GM21723 (cell line): ENCODE results near the gene CIPC.

Experiments
- ATAC-seq: cut with Tn5 transposase; IDR thresholded peaks from one replicate; pipeline ENCODE4 v1.9.1; 2021; ENCODE audit warnings: mild to moderate bottlenecking, moderate library complexity; ENCODE audit not compliant: unreplicated experiment

CIPC gene

GRCh38 chr14:77068517-77069200 lies 29.4 kb upstream of the CIPC start:
- no peak for ATAC-seq

- ATAC-seq, result no peak
Measured at GRCh38 chr14:77069551-77069950, 28.5 kb upstream of the CIPC start.

GRCh38 chr14:77071938-77072388 lies 26.1 kb upstream of the CIPC start:
- no peak for ATAC-seq

- ATAC-seq, result no peak
Measured at GRCh38 chr14:77074969-77075368, 23.1 kb upstream of the CIPC start.

GRCh38 chr14:77076113-77076631 lies 21.9 kb upstream of the CIPC start:
- ATAC-seq, result no peak

- ATAC-seq, result no peak
Measured at GRCh38 chr14:77077040-77077439, 21.0 kb upstream of the CIPC start.

GRCh38 chr14:77082356-77082755 lies 15.7 kb upstream of the CIPC start:
- ATAC-seq, result no peak

- ATAC-seq, result no peak
Measured at GRCh38 chr14:77083082-77083481, 15.0 kb upstream of the CIPC start.

GRCh38 chr14:77084985-77085384 lies 13.1 kb upstream of the CIPC start:
- ATAC-seq, result no peak

- ATAC-seq, result no peak
Measured at GRCh38 chr14:77085538-77085937, 12.5 kb upstream of the CIPC start.

GRCh38 chr14:77086017-77086727 lies 11.9 kb upstream of the CIPC start:
- no peak for ATAC-seq

GRCh38 chr14:77086951-77087350 lies 11.1 kb upstream of the CIPC start:
- no peak for ATAC-seq

- no peak for ATAC-seq
Measured at GRCh38 chr14:77087631-77088030, 10.4 kb upstream of the CIPC start.

- no peak for ATAC-seq
Measured at GRCh38 chr14:77088219-77088618, 9.8 kb upstream of the CIPC start.

GRCh38 chr14:77088645-77089044 lies 9.4 kb upstream of the CIPC start:
- no peak for ATAC-seq

- ATAC-seq, result no peak
Measured at GRCh38 chr14:77091518-77091917, 6.5 kb upstream of the CIPC start.

GRCh38 chr14:77092676-77093075 lies 5.4 kb upstream of the CIPC start:
- no peak for ATAC-seq

GRCh38 chr14:77094672-77095284 lies 3.3 kb upstream of the CIPC start:
- ATAC-seq, result no peak

- ATAC-seq, result no peak
Measured at GRCh38 chr14:77097006-77097699, 905 bp upstream of the CIPC start.

- ATAC-seq, result no peak
Measured at GRCh38 chr14:77098529-77099353, 683 bp downstream of the CIPC start.
